IMR-90 (cell line): ENCODE results near the gene RNF31.
"Not testable (repeated sequence)": the region's sequence is repeated elsewhere in the genome, so short reads cannot be mapped to it uniquely, and the experiment has no call there.

Experiments
- CHD1 ChIP-seq: IDR thresholded peaks from 2 replicates; pipeline ENCODE4 v1.6.1; 2012; ENCODE audit warnings: low read depth, low read length, improper control_type of control experiment
- FOS ChIP-seq: fragments of 150-350 bp; IDR thresholded peaks from 2 replicates; pipeline ENCODE4 v1.6.1; 2016; ENCODE audit warnings: low read depth, low read length
- MXI1 ChIP-seq: IDR thresholded peaks from 2 replicates; pipeline ENCODE4 v1.6.1; 2012; ENCODE audit warnings: low read depth, mild to moderate bottlenecking, low read length, moderate library complexity, borderline replicate concordance
- POLR2A ChIP-seq: IDR thresholded peaks from 2 replicates; pipeline ENCODE4 v1.6.1; 2012; ENCODE audit warnings: mild to moderate bottlenecking, low read depth, low read length
- RAD21 ChIP-seq: IDR thresholded peaks from 2 replicates; pipeline ENCODE4 v1.6.1; 2012; ENCODE audit warnings: low read length, improper control_type of control experiment
- RCOR1 ChIP-seq: IDR thresholded peaks from 2 replicates; pipeline ENCODE4 v1.6.1; 2012; ENCODE audit warnings: mild to moderate bottlenecking, low read length, improper control_type of control experiment; ENCODE audit not compliant: insufficient replicate concordance
- SMC3 ChIP-seq: fragments of 150-350 bp; IDR thresholded peaks from 2 replicates; pipeline ENCODE4 v1.6.1; 2016; ENCODE audit warnings: low read depth, mild to moderate bottlenecking, antibody characterized with exemption, low read length, moderate library complexity
- TF ChIP-seq, protein P1 (sequence below): conservative IDR thresholded peaks from 2 replicates; pipeline ENCODE4 v1.5.1; 2012; ENCODE audit warnings: mild to moderate bottlenecking, low read depth, low read length, improper control_type of control experiment
- TF ChIP-seq, protein P2 (sequence below): fragments of 150-350 bp; IDR thresholded peaks from 2 replicates; pipeline ENCODE4 v1.6.1; 2017; ENCODE audit warnings: mild to moderate bottlenecking, antibody characterized with exemption, low read length, low read depth

GRCh38 chr14:24203249-24203886 is 56.1 kb downstream of the RNF31 start:
- TF ChIP-seq, protein P1, sequence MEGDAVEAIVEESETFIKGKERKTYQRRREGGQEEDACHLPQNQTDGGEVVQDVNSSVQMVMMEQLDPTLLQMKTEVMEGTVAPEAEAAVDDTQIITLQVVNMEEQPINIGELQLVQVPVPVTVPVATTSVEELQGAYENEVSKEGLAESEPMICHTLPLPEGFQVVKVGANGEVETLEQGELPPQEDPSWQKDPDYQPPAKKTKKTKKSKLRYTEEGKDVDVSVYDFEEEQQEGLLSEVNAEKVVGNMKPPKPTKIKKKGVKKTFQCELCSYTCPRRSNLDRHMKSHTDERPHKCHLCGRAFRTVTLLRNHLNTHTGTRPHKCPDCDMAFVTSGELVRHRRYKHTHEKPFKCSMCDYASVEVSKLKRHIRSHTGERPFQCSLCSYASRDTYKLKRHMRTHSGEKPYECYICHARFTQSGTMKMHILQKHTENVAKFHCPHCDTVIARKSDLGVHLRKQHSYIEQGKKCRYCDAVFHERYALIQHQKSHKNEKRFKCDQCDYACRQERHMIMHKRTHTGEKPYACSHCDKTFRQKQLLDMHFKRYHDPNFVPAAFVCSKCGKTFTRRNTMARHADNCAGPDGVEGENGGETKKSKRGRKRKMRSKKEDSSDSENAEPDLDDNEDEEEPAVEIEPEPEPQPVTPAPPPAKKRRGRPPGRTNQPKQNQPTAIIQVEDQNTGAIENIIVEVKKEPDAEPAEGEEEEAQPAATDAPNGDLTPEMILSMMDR: not testable (repeated sequence)
- TF ChIP-seq CHD1, POLR2A, RAD21, MXI1, RCOR1, FOS, SMC3: not testable (repeated sequence)
- TF ChIP-seq, protein P2, sequence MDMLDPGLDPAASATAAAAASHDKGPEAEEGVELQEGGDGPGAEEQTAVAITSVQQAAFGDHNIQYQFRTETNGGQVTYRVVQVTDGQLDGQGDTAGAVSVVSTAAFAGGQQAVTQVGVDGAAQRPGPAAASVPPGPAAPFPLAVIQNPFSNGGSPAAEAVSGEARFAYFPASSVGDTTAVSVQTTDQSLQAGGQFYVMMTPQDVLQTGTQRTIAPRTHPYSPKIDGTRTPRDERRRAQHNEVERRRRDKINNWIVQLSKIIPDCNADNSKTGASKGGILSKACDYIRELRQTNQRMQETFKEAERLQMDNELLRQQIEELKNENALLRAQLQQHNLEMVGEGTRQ: not testable (repeated sequence)
